Measurements from ENCODE around the gene PPP2R5B.
A peak's percentile ranks its signal among the peaks of the same experiment; 100 is the strongest.

The PPP2R5B gene

DNA sequence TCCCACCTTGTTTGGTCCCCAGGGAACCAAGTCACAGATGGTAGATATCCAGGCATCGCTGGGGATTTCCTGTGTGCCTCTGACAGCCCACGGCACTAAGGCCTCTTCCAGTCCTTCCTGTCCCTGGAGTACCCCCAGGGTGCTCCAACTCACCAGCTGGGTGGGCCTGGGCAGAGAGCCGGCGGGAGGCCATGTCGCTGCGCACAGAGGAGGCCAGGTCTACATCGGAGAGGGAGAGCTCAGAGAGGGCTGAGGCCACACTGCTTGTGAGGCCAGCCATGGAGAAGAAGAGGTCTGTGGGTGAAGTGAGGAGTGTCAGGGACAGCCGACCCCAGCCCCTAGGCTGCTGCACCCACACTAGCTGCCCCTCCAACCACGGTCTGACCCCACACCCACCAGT is 12.8 kb upstream of the PPP2R5B start:
- Mint-ChIP-seq H3K36me3 (peaks cover 51% of the 10 kb centered on the region), H3K4me3 (no peak overlapping the region), H3K9me3 (no peaks in the 10 kb centered on the region), H3K27ac (peak overlapping the region; percentile 81), H3K4me1 (peaks cover 20% of the 10 kb centered on the region)
- ATAC-seq (no peak), DNase-seq (ENCODE audit: low spot score in 2 of 2) (no peak)

GRCh38 chr11:64913171-64913727 is 11.2 kb upstream of the PPP2R5B start:
- Mint-ChIP-seq H3K27ac (no peak overlapping the region), H3K9me3 (no peaks in the 10 kb centered on the region), H3K36me3 (peaks cover 54% of the 10 kb centered on the region), H3K4me3 (no peak overlapping the region), H3K4me1 (peaks cover 28% of the 10 kb centered on the region)
- ATAC-seq (no peak), DNase-seq (ENCODE audit: low spot score in 2 of 2) (no peak)

DNA sequence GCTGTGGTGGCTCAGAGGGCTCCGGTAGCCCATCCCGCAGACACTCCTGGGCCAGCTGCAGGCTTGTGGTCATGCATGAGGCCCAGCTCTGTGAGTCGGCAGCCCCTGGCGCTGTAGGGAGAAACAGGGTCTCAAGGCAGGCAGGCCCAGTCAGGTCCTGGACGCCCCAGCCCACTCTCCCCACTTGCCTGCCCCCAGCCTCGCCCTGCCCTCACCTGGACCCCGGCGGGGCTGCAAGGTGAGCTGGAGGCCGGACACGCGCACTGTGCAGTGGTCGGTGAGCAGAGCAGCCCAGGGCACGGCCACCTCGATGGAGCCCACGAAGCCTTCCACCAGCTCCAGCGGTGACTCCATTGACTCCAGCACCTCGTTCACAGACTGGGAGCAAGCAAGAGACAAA is 10.4 kb upstream of the PPP2R5B start:
- peak overlapping the region; percentile 97 for H3K27ac Mint-ChIP-seq
- H3K9me3 Mint-ChIP-seq = no peaks in the 10 kb centered on the region
- no peak for ATAC-seq
- peaks cover 28% of the 10 kb centered on the region for H3K4me1 Mint-ChIP-seq
- DNase-seq (ENCODE audit: low spot score in 2 of 2) = no peak
- no peak overlapping the region for H3K4me3 Mint-ChIP-seq
- peaks cover 46% of the 10 kb centered on the region for H3K36me3 Mint-ChIP-seq

DNA sequence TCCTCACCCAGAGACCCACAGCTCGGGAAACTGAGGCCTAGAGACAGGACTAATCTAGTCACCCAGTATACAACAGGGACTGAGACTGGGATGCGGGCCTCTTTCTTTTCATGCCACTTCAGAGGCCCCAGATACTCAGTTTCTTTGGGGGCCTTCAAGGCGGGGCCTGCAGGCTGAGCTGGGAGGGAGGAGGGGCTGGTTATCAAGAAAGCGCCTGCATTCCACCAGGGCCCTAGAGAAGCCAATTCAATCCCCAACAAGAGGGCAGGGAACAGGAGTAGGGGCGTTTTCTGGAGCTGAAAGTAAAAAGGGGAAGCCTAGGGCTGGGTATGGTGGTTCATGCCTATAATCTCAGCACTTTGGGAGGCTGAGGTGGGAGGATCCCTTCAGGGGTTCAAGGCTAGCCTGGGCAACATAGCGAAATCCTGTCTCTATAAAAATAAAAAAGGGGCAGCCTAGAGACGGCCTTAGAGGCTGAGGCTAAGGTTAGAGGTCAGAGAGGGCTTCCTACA is 9.1 kb upstream of the PPP2R5B start:
- ATAC-seq (no peak), DNase-seq (ENCODE audit: low spot score in 2 of 2) (no peak)
- Mint-ChIP-seq H3K36me3 (peaks cover 41% of the 10 kb centered on the region), H3K4me3 (peak overlapping the region; percentile 90), H3K27ac (peak overlapping the region; percentile 97), H3K4me1 (peaks cover 28% of the 10 kb centered on the region), H3K9me3 (no peaks in the 10 kb centered on the region)

DNA sequence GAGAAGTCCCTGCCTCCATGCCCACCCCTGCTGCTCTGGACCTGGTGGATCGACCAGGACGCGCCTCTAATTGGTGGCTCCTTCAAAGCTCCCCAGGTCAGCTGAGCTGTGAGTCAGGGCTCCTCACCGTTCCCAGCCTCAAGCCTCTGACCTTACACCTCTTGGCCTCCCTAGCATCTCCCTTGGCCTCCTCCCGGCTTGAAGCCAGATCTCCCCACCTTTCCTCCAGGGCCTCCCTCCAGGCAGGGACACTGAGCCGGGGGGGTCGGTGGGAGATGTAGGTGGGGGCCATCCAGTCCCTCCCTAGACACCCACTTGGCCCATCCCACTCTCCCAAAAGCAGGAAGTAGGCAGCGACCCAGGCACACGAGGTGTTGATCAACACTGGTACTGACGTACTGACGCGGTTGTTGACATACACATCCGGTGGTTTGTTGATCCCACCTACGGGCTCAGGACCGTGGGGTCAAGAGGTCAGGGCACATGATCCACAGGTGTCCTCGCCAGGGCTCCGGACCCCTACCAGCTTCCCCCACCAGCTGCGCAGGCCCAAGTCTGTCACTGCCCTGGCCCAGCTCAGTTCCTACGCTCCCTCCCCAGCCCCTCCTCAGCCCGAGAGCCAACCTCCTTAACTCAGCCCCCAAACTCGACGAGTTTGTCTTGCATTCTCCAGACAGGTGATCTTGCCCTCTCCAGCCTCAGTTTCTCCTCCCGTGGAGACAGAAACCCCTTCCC is 8.3 kb upstream of the PPP2R5B start:
- Mint-ChIP-seq H3K27ac (peak overlapping the region; percentile 97), H3K9me3 (no peaks in the 10 kb centered on the region), H3K4me3 (peak overlapping the region; percentile 90), H3K4me1 (peaks cover 28% of the 10 kb centered on the region), H3K36me3 (peaks cover 35% of the 10 kb centered on the region)
- DNase-seq (ENCODE audit: low spot score in 2 of 2) (peak in 1 of 2 donors; percentile 74), ATAC-seq (peak; percentile 14)

GRCh38 chr11:64916775-64917662 is 7.5 kb upstream of the PPP2R5B start, which contains the start of gene ATG2A:
Gene ATG2A (minus strand): TSS chr11:64917209. CDS start chr11:64917135, 74 bp downstream.
- peak within 1 kb of the TSS; percentile 97 for H3K27ac Mint-ChIP-seq
- ATAC-seq (peak; percentile 98), DNase-seq (ENCODE audit: low spot score in 2 of 2) (peak; percentile 98)
- no peaks in the 10 kb centered on the region for H3K9me3 Mint-ChIP-seq
- peaks cover 28% of the 10 kb centered on the region for H3K36me3 Mint-ChIP-seq
- peak within 1 kb of the TSS; percentile 90 for H3K4me3 Mint-ChIP-seq
- peaks cover 23% of the 10 kb centered on the region for H3K4me1 Mint-ChIP-seq

- no peaks in the 10 kb centered on the region for H3K9me3 Mint-ChIP-seq
- peak overlapping the region; percentile 90 for H3K4me3 Mint-ChIP-seq
- DNase-seq (ENCODE audit: low spot score in 2 of 2) = no peak
- peak overlapping the region; percentile 97 for H3K27ac Mint-ChIP-seq
- H3K36me3 Mint-ChIP-seq = peaks cover 24% of the 10 kb centered on the region
- ATAC-seq = no peak
- H3K4me1 Mint-ChIP-seq = peaks cover 23% of the 10 kb centered on the region
Measured at GRCh38 chr11:64917663-64917995, 6.9 kb upstream of the PPP2R5B start.

DNA sequence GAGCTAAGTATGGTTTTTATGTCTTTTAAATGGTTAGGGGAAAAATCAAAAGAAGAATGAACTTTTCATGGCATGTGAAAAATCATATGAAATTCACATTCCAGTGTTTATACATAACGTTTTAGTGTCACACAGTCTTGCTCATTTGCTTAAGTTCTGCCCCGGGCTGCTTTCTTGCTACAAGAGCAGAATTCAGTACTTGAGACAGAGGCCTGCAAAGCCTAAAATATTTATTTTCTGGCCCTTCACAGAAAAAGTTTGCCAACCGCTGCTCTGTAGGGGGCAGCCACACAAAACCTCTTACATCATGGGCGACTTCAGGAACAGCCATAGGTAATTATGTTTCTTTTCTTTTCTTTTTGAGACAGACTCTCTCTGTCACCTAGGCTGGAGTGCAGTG is 6.5 kb upstream of the PPP2R5B start:
- DNase-seq (ENCODE audit: low spot score in 2 of 2) = no peak
- Mint-ChIP-seq H3K27ac (peak overlapping the region; percentile 97), H3K4me1 (peaks cover 23% of the 10 kb centered on the region), H3K4me3 (peak overlapping the region; percentile 90), H3K36me3 (peaks cover 20% of the 10 kb centered on the region), H3K9me3 (no peaks in the 10 kb centered on the region)
- ATAC-seq = no peak

- H3K36me3 Mint-ChIP-seq = peaks cover 16% of the 10 kb centered on the region
- H3K27ac Mint-ChIP-seq = no peak overlapping the region
- no peak overlapping the region for H3K4me3 Mint-ChIP-seq
- no peak for DNase-seq (ENCODE audit: low spot score in 2 of 2)
- H3K4me1 Mint-ChIP-seq = peaks cover 33% of the 10 kb centered on the region
- ATAC-seq = no peak
- no peaks in the 10 kb centered on the region for H3K9me3 Mint-ChIP-seq
Measured at GRCh38 chr11:64919627-64920026, 4.9 kb upstream of the PPP2R5B start.

DNA sequence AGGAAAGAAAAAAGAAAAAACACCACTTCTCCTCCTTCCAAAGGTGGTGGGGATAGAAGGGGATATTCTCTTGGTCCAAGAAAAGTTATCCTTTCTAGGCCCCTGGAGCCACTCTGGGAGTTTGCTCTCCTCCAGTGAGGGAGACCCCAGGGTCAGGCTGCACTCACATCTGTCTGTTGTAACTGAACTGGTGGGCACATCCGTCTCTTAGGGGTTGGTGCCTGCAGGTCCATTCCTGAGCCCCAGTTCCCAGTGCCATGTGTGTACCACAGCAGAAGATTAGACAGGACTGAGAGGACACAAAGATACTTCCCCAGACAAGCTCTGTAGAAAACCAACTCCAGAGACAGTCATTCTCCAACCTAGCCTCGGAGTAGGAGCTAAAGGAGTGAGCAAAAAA is 4.4 kb upstream of the PPP2R5B start:
- H3K9me3 Mint-ChIP-seq = no peaks in the 10 kb centered on the region

DNA sequence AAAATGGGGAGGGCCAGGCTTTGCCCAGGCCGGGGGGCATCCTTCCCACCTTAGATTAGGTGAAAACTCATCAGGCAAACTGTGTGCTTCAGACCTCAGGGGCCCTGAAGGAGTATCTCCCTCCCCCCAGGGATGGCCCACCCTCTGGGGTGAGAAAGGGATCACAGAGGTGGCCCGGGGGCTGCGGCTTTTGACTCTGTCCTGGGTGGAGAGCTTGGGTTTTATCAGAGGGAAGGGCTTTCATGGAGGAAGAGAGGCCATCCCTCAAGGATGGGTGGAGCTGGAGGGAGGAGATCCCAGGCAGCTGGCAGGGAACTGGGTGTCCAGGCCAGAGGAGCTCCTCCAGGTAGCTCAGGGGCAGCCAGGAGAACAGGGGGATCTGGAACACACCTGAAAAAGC is 3.1 kb upstream of the PPP2R5B start:
- Mint-ChIP-seq H3K27ac (no peak overlapping the region), H3K9me3 (no peaks in the 10 kb centered on the region), H3K4me3 (no peak overlapping the region), H3K36me3 (peaks cover 16% of the 10 kb centered on the region), H3K4me1 (peaks cover 32% of the 10 kb centered on the region)
- DNase-seq (ENCODE audit: low spot score in 2 of 2) = no peak
- ATAC-seq = no peak

More for the DNA sequence above, 4.4 kb upstream of the PPP2R5B start:
- peaks cover 36% of the 10 kb centered on the region for H3K4me1 Mint-ChIP-seq
- no peak for DNase-seq (ENCODE audit: low spot score in 2 of 2)
- ATAC-seq = no peak
- no peak overlapping the region for H3K4me3 Mint-ChIP-seq
- peaks cover 16% of the 10 kb centered on the region for H3K36me3 Mint-ChIP-seq
- no peak overlapping the region for H3K27ac Mint-ChIP-seq

DNA sequence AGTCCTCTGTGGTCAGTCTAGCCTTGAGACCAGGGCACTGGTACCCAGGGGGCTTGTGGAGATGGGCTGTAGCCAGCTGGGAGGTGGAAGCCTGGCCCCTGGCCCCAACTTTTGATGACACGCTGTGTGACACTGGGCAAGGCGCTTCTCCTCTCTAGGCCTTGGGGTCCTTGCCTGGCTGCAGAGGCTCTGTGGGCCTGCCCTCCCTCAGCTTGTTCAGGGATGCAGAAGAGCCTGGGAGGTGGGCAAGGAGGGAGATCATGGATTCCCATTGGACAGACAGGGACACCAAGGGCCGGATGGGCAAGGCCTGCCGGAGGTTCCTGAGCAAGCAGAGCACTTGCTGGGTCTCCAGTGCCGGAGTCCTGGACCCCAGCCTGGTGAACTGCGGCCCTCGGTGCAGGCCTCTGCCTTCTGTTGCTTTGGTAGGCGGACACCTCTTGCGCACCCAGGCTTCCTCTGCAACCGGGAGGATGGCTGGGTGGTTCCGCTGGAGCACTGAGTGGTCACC is 1.3 kb upstream of the PPP2R5B start:
- Mint-ChIP-seq H3K9me3 (no peaks in the 10 kb centered on the region), H3K4me3 (peak overlapping the region; percentile 95), H3K36me3 (peaks cover 12% of the 10 kb centered on the region), H3K4me1 (peaks cover 23% of the 10 kb centered on the region), H3K27ac (peak overlapping the region; percentile 99)
- ATAC-seq = no peak
- DNase-seq (ENCODE audit: low spot score in 2 of 2) = no peak

DNA sequence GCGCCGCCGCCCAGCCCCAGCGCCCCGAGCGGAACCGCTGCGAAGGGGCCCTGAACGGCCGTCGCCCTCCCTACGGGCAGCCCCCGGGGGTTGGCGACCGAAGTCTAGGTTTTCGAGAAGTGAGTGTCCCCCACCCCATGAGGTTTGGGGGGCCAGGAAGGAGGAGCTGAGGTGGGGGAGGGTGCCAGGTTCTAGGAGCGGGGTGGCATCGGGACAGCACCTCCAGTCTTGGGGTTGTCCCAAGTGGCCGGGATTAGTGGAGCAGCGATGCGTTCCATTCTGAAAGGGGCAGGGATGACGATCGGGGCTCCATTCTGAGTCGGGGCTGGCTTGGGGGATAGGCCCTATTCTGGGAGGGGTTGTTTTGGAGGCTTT is 408 bp downstream of the PPP2R5B start:
- Mint-ChIP-seq H3K27ac (peak overlapping the region; percentile 99), H3K9me3 (no peaks in the 10 kb centered on the region), H3K4me3 (peak overlapping the region; percentile 95), H3K36me3 (peaks cover 27% of the 10 kb centered on the region), H3K4me1 (peaks cover 23% of the 10 kb centered on the region)
- no peak for DNase-seq (ENCODE audit: low spot score in 2 of 2)
- ATAC-seq = no peak

- peak overlapping the region; percentile 95 for H3K4me3 Mint-ChIP-seq
- peaks cover 36% of the 10 kb centered on the region for H3K36me3 Mint-ChIP-seq
- DNase-seq (ENCODE audit: low spot score in 2 of 2) (no peak), ATAC-seq (no peak)
- H3K4me1 Mint-ChIP-seq = peaks cover 23% of the 10 kb centered on the region
- H3K9me3 Mint-ChIP-seq = no peaks in the 10 kb centered on the region
- H3K27ac Mint-ChIP-seq = peak overlapping the region; percentile 99
Measured at GRCh38 chr11:64925536-64926436, 1.3 kb downstream of the PPP2R5B start.
